HEK293T (cell line): ENCODE measurements around the gene MED12L.

Experiments
- NFRKB ChIP-seq: fragments of 450-650 bp; IDR thresholded peaks from 2 replicates; pipeline ENCODE4 v1.6.1; 2016; ENCODE audit warnings: mild to moderate bottlenecking, moderate library complexity
- SP1 ChIP-seq: fragments of 450-650 bp; IDR thresholded peaks from 2 replicates; pipeline ENCODE4 v1.6.1; 2017
- SUZ12 ChIP-seq: fragments of 450-650 bp; IDR thresholded peaks from 2 replicates; pipeline ENCODE4 v1.6.1; 2016; ENCODE audit warnings: mild to moderate bottlenecking
- TARDBP ChIP-seq: fragments of 450-650 bp; IDR thresholded peaks from 2 replicates; pipeline ENCODE4 v1.6.1; 2016
- ZNF384 ChIP-seq: fragments of 450-650 bp; IDR thresholded peaks from 2 replicates; pipeline ENCODE4 v1.6.1; 2016
- TF ChIP-seq, protein P1 (sequence below): fragments of 450-650 bp; IDR thresholded peaks from 2 replicates; pipeline ENCODE4 v1.6.1; 2016

DNA sequence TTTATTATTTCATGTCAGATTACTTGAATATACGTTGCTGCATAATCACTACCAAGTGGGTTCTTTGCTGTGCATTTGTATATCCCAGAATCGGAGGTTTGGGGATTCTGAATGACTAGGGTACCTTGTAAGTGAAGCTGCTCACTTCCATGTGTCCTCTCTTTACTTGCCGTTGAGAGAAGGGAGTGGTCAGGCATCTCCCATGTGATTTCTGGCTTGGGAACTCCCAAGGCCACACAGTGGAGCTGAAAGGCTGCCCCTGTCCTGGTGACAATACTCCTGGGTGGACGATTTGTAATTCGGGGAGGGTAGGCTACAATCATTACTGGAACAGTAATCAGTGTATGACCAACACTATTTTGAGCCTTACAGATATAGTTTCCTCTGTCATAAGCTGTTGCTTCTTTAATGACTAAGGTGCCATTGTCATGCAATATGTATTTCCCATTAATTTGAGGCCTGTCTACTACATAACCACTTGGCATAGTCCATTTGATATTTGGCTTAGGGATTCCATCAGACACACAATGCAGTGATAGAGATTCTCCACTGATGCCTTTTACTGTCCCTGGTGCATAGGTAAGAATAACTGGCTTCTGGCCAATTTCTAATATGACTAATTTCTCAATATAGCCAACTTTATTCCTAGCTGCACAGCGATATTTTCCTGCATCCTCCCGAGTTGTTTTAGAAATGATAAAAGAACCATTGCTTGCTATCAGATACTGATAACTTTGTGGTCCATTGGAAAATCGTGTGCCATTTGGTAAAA is 351.4 kb downstream of the MED12L start:
- TF ChIP-seq SP1: no peak
- no peak for TF ChIP-seq SUZ12
- TF ChIP-seq NFRKB: no peak
- TF ChIP-seq, protein P1, sequence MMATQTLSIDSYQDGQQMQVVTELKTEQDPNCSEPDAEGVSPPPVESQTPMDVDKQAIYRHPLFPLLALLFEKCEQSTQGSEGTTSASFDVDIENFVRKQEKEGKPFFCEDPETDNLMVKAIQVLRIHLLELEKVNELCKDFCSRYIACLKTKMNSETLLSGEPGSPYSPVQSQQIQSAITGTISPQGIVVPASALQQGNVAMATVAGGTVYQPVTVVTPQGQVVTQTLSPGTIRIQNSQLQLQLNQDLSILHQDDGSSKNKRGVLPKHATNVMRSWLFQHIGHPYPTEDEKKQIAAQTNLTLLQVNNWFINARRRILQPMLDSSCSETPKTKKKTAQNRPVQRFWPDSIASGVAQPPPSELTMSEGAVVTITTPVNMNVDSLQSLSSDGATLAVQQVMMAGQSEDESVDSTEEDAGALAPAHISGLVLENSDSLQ: no peak
- TF ChIP-seq ZNF384: no peak
- no peak for TF ChIP-seq TARDBP
